Fibroblast of skin of right biceps (primary cell): Measurements from ENCODE around the gene NUDT4.
"Not testable (repeated sequence)": the region's sequence is repeated elsewhere in the genome, so short reads cannot be mapped to it uniquely, and the experiment has no call there.

Experiments used
- DNase-seq: peaks from one replicate; pipeline ENCODE4 v3.0.0-alpha.2; 2013

The NUDT4 gene

GRCh38 chr12:93368766-93369165, 9.0 kb upstream of the NUDT4 start:
- DNase-seq: no peak

- no peak for DNase-seq
These were observed 8.2 kb upstream of the NUDT4 start for GRCh38 chr12:93369505-93369904.

DNA sequence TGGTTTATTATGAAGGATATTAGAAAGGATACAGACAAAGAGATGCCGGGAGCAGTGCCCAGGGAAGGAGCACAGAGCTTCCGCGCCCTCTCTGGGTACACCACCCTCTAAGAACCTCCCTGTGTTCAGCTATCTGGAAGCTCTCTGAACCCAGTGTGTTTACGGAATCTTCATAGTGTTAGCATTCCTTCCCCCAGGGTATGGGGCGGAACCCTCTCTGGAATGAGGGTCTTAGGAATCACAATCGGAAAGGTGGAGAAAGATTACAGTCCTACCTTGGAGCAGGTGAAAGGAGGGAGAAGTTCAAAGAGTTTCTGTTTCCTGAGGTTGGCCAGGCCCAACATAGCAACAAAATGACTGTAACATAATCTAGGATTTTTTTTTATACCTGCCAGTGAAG, 6.8 kb upstream of the NUDT4 start:
- DNase-seq: no peak

GRCh38 chr12:93373961-93374656, 3.6 kb upstream of the NUDT4 start:
- no peak for DNase-seq

GRCh38 chr12:93375906-93376305, 1.8 kb upstream of the NUDT4 start:
- no peak for DNase-seq

DNA sequence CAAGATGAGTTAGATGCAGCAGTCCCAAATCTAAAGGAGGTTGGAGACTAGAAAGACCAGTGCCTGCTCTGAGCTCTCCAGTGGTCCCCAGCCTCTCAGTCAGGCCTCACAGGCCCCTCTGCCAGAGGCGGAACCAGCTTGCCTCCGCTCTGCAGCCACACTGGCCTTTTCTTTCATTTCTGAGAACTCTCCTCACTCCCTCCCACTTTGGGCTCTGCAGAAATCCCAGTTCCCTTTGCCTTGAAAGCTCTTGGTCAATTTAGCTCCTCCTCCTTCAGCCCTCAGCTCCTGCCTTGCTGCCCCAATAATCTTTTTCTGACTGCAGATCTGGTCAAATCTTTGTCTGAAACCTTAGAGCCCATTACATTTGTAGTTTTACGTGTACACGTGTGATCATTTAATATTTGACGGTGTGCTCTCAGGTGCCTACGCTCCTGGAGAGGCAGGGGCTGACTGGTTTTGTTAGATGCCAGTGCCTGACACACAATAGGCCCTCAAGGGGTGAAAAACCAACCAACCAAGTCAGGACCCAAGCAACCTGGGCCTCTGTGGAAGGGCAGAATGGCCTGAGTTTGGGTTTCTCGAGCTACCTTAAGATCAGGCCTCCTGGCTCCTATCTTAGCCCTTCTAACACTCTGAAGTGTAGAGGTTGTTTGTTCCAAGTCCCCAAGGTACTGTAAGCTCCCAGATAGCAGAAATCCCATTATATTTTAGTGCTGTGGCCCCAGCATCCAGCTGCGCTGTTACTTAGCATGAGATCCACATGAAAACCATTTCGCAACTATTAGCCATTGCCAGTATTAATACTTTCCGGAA, 1.1 kb upstream of the NUDT4 start:
- peak; percentile 15 for DNase-seq

DNA sequence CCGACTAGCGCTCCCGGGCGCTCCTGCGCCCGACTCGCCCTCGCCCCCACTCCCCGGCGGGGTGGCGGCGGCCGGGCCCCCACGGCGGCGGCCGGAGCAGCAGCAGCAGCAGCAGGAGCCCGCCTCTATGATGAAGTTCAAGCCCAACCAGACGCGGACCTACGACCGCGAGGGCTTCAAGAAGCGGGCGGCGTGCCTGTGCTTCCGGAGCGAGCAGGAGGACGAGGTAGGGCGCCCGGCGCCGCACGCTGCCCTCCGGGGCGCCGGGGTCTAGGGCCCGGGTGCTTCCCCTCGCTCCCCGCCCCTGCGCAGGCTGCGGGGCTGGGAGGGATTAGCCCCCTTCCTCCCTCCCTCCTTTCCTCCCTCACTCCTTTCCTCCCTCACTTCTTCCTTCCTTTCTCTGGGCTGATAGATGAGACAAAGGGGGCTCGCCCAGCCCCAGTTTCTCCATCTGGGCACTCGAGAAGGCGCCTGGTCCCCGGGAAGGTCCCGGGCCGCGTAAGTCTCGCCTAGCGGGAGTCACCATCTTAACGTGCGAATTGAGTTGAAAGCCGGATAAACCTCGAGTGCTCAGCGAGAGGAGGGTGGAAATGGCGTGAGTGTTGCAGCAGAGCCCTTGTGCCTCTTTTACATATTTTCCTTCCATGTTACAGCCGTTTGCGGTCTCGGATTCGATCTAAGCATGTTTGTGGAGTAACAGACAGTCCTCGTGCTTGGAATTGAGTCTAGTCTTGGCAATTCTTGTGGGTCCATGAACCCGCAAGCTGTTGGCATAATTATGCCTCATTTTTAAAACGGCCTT, 672 bp downstream of the NUDT4 start:
- peak; percentile 79 for DNase-seq

- no peak for DNase-seq
These were observed 1.2 kb downstream of the NUDT4 start for GRCh38 chr12:93378998-93379325.

GRCh38 chr12:93379326-93379980, 1.7 kb downstream of the NUDT4 start:
- DNase-seq: no peak

GRCh38 chr12:93379981-93380361, 2.2 kb downstream of the NUDT4 start:
- no peak for DNase-seq

DNA sequence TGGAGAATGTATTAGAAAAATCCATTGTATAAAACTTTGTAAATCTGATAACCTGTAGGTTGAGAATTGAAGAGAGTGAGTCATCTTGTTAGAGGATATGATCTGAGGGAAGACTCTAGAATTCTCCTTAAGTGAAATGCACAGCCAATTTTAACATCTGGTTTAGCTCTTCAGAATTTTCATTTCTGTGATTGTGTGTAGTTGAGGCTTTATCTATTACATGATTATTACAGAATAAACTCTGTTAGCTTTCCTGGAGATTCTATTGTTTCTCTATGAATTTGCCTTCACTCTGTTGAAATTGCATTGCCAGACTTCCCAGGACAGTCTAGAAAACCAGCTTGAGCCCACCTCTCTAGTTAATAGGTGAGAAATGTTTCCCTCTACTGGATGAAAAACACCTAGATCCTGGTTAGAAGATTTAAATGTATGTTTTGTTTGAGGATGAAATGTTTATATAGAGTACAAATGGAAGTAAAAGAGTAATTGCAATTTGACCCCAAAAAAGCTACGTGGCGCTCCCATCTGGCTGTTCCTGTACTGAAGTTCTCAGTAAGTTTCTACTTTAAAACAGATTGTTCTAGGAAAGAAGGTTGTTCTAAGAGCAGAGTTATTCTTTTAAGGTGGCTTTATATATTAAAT, 2.9 kb downstream of the NUDT4 start:
- DNase-seq: peak; percentile 38

GRCh38 chr12:93381161-93381975, 3.6 kb downstream of the NUDT4 start:
- no peak for DNase-seq

- not testable (repeated sequence) for DNase-seq
These were observed 4.3 kb downstream of the NUDT4 start for GRCh38 chr12:93381976-93382437.

GRCh38 chr12:93387780-93388179, 10.1 kb downstream of the NUDT4 start:
- peak; percentile 75 for DNase-seq

DNA sequence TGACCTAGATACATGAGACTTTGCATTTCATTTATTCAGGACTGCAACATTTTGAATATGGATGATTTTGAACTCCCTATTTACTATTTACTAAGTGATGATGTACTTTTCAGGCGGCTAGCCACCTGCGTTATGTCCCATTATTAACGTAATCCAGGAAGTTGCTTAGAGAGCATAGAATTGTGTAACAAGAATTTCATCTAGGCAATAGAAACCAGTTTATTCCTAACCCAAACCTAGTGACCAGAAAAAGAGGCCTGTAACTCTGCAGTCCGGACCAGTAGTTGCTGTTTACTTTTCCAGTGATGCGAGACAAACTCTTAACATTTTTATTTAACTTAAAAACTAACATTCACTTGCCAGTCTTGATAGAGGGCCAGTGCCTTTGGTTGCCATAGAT, 12.3 kb downstream of the NUDT4 start:
- DNase-seq: no peak

GRCh38 chr12:93390549-93391297, 13.0 kb downstream of the NUDT4 start:
- DNase-seq: no peak

DNA sequence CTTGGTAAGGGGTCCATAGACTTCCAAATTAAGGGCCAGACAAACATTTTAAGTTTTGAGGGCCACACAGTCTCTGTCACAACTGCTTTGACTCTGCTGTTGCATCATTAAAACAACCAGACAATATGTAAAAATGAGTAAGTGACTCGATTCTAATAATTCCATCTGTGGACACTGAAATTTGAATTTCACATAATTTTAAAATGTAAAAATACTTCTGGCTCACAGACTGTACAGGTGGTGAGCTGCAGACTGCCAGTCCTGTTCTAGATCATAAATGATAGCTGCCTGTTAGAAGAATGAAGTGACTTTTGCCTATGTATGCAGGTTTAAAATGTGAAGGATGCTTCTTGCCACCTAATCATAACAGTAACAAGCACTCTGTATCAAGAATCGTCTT, 15.7 kb downstream of the NUDT4 start:
- DNase-seq: no peak

DNA sequence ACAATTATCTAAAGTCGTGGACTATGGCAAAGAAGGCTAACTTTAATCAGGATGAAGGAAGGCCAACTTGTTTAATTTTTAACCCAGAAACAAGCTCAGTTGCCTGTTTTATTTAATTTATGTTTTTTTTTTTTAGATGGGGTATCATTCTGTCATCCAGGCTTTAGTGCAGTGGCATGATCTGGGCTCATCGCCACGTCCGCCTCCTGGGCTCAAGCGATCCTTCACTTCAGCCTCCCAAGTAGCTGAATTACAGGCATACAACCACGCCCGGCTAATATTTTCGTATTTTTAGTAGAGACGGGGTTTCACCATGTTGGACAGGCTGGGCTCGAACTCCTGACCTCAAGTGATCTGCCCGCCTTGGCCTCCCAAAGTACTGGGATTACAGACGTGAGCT, 19.7 kb downstream of the NUDT4 start:
- no peak for DNase-seq

- DNase-seq: not testable (repeated sequence)
These were observed 21.6 kb downstream of the NUDT4 start for GRCh38 chr12:93399183-93399863.
